ENCODE measurements around the gene SGSM2. TPM values are rescaled to one million over a fixed set of nuclear protein-coding genes. Genes with fewer than 3 reads are reported as not detected.

The SGSM2 gene
- total RNA-seq, 1 donor from 2014 or later: 55.4 TPM

GRCh38 chr17:2297023-2297422 is 40.3 kb upstream of the SGSM2 start:
- Histone ChIP-seq H3K27ac (no peak overlapping the region), H3K4me1 (peaks cover 19% of the 10 kb centered on the region), H3K27me3 (ENCODE audit: low read depth) (no peaks in the 10 kb centered on the region), H3K36me3 (peaks cover 83% of the 10 kb centered on the region), H3K4me3 (no peak overlapping the region), H3K9me3 (no peaks in the 10 kb centered on the region)
- ATAC-seq (no peak), DNase-seq (no peak)
- TF ChIP-seq, protein P1, sequence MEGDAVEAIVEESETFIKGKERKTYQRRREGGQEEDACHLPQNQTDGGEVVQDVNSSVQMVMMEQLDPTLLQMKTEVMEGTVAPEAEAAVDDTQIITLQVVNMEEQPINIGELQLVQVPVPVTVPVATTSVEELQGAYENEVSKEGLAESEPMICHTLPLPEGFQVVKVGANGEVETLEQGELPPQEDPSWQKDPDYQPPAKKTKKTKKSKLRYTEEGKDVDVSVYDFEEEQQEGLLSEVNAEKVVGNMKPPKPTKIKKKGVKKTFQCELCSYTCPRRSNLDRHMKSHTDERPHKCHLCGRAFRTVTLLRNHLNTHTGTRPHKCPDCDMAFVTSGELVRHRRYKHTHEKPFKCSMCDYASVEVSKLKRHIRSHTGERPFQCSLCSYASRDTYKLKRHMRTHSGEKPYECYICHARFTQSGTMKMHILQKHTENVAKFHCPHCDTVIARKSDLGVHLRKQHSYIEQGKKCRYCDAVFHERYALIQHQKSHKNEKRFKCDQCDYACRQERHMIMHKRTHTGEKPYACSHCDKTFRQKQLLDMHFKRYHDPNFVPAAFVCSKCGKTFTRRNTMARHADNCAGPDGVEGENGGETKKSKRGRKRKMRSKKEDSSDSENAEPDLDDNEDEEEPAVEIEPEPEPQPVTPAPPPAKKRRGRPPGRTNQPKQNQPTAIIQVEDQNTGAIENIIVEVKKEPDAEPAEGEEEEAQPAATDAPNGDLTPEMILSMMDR (IDR thresholded peaks at IDR 0.05): no peak
- intact Hi-C loops (cut with DNase I): no loop called here

DNA sequence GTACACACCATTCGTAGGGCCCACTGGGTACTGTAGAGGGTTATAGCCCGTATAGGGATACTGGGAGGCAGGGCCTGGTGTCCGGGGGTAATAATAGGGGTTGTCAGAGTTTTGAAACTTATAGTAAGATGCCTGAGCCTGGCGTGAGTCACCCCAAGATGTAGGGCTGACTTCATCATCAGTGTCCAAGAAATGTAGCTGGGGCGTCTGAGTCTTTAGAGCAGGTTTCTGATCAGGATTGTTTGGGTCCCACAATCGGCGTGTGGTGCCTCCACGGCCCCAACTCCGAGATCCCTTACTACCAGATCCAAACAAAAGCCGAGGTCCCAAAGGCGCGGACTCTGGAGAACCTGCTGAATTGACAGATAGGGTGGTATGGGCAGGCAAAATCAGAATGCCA is 38.2 kb upstream of the SGSM2 start:
- Histone ChIP-seq H3K36me3 (peaks cover 62% of the 10 kb centered on the region), H3K4me1 (peaks cover 28% of the 10 kb centered on the region), H3K4me3 (no peak overlapping the region), H3K9me3 (no peaks in the 10 kb centered on the region), H3K27me3 (ENCODE audit: low read depth) (no peaks in the 10 kb centered on the region), H3K27ac (no peak overlapping the region)
- intact Hi-C loops (cut with DNase I): no loop called here
- DNase-seq: no peak
- TF ChIP-seq, protein P1 (IDR thresholded peaks at IDR 0.05): no peak
- no peak for ATAC-seq

- TF ChIP-seq, protein P1 (IDR thresholded peaks at IDR 0.05): no peak
- H3K9me3 ChIP-seq: no peaks in the 10 kb centered on the region
- no peak overlapping the region for H3K27ac ChIP-seq
- no peak for DNase-seq
- intact Hi-C loops (cut with DNase I): no loop called here
- H3K4me3 ChIP-seq: no peak overlapping the region
- peaks cover 56% of the 10 kb centered on the region for H3K36me3 ChIP-seq
- ATAC-seq: no peak
- H3K27me3 ChIP-seq (ENCODE audit: low read depth): no peaks in the 10 kb centered on the region
- H3K4me1 ChIP-seq: peaks cover 34% of the 10 kb centered on the region
Observed at GRCh38 chr17:2299756-2300155, 37.5 kb upstream of the SGSM2 start.

DNA sequence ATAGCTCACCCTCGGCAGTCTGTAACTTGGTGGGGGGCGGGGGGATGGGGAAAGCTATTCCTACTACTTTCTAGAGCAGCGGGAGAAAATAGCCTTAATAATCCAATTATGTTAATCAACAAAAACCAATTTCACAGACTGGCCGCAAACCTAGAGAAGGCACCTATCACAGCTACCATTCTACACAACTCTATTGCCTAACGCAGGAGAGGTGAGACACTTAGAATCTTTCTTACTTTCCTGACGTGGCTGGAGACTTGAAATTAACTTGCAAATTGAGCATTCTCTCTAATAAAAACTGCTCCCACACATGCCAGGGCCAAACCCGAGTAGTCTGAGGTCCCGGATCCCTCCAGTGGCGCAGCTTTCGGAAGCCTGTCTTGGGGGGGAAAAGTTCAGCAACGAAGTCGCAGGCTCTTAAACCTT is 34.5 kb upstream of the SGSM2 start:
- TF ChIP-seq, protein P1 (IDR thresholded peaks at IDR 0.05): no peak
- H3K4me1 ChIP-seq: peaks cover 32% of the 10 kb centered on the region
- peak overlapping the region; percentile 98 for H3K4me3 ChIP-seq
- intact Hi-C loops (cut with DNase I): no loop called here
- no peaks in the 10 kb centered on the region for H3K9me3 ChIP-seq
- H3K27me3 ChIP-seq (ENCODE audit: low read depth): no peaks in the 10 kb centered on the region
- peak overlapping the region; percentile 85 for H3K27ac ChIP-seq
- ATAC-seq (no peak), DNase-seq (no peak)
- peaks cover 26% of the 10 kb centered on the region for H3K36me3 ChIP-seq

DNA sequence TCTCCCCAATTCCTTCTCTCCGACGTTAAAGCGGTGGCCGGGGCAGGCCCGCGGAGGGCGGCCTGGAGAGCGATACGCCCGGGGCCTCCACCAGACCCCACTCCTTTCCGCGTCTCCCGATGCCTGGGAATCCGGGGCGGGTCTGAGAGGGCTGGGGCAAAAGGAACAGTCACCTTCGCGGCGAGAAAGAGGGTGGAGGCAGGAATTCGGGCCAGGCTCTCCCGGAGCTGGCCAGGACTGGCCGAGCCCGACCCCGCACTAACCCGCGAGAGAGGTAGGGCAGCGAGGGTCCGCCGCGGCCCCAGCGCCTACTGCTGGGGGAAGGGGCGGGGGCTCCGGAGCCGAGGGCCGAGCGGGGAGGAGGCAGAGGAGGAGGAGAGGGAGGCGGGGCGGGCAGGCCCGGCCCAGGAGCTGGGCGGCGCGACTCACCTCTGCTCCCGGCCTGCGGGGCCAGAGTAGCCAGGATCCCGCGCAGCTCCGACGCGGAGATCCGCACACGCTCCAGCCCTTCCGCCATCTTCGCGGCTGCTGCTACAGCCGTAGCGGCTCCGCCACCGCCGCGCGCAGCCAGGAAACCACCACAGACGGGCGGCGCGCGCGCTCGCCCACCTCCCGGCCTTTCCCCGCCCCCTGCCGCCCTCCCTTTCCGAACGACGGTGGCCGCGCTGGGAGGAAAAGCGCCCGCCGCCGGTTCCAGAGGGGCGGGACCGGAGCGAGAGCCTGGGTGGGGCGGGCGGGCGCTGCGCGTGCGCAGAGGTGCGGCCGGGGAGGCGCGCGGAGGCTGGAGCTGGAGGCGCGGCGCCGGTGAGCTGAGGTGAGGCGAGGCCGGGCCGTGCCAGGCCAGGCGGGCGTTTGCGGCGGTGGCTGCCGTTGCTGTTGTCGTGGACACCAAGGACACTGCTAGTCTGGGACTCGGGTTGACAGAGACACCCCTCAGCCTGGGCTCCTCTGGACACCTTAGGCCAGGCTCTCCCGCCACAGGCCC is 33.8 kb upstream of the SGSM2 start, which contains the start of the genes SMG6 and SRR:
TSS of gene SMG6 (minus strand) at position 582 of the 985 bp plus-strand sequence. CDS start at position 517, 65 bp downstream.
TSS of gene SRR (plus strand) at position 747 of the 985 bp plus-strand sequence. CDS start 11,611 bp downstream, outside the sequence.
- no peaks in the 10 kb centered on the region for H3K9me3 ChIP-seq
- H3K4me3 ChIP-seq: peak within 1 kb of the TSS; percentile 98
- H3K27me3 ChIP-seq (ENCODE audit: low read depth): no peaks in the 10 kb centered on the region
- intact Hi-C loops (cut with DNase I): no loop called here
- ATAC-seq: peak; percentile 98
- peak within 1 kb of the TSS; percentile 85 for H3K27ac ChIP-seq
- H3K36me3 ChIP-seq: peaks cover 19% of the 10 kb centered on the region
- DNase-seq: peak; percentile 93
- H3K4me1 ChIP-seq: peaks cover 28% of the 10 kb centered on the region
- TF ChIP-seq, protein P1 (IDR thresholded peaks at IDR 0.05): no peak

All from lower lobe of right lung (tissue), 2 donors.